GM18868 (cell line): ENCODE measurements around the gene PRDM16.

Source experiments
- ATAC-seq: cut with Tn5 transposase; IDR thresholded peaks from one replicate; pipeline ENCODE4 v1.9.1; 2021; ENCODE audit warnings: mild to moderate bottlenecking, moderate library complexity; ENCODE audit not compliant: unreplicated experiment

Gene PRDM16

DNA sequence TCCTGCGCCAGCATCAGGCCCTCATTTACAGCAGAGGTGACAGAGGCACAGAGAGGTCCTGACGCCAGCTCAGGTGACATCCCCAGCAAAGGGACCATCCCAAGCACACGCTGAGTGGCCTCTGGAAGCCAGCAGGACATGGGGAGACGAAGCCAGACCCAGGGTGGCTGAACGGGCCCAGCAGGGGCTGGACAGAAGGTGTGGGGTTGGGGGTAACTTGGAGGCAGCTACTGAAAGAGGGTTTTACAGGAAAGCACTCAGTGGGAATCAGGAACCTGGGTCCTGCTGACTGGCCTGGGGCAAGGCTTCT is 383.8 kb downstream of the PRDM16 start:
- no peak for ATAC-seq

GRCh38 chr1:3453203-3453761 is 384.3 kb downstream of the PRDM16 start:
- no peak for ATAC-seq

DNA sequence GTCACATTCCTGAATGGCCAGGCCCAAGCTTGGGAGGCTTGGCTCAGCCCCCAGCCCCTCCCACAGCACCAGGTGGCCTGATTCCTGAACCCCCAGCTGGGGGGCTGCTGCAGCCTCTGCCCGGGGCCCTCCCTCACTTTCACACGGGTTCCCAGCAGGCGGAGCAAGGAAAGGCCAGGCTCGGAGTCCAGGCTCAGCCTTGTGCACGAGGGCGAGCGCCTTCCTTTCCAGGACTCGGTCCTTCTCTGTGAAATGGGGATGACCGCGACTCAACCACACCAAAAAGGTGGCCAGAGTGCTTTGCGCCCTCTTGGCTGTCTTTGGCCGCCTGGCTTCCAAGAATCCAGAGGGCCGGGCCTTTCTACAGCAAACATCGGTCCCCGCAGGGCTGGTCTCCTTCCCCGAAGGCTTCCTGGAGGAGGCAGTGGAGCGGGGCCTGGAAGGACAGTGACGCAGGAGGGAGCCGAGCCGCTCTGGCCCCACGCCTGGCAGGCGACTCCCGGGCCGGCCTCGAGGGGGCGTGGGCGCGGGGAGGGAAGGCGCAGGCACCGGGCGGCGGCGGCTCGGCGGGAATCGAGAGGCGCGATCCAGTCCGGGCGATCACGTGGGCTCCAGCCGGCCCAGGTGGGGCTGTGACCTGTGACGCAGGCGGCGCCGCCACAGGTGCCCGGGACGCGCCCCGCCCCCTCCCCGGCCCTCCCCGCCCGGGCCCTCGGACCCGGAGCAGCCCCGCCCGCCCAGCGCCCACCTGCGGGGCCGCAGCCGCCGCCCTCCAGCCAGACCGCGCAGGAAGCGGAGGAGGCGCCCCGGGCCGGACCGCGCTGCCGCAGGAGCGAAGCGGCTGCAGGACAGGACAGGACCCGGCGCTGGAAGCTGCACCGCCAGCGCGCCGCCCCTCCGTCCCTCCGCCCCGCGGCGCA is 385.1 kb downstream of the PRDM16 start, which contains the start of gene ARHGEF16:
Gene ARHGEF16 (plus strand): TSS at position 775 of the 920 bp plus-strand sequence. CDS start 8,420 bp downstream, outside the sequence.
- no peak for ATAC-seq

DNA sequence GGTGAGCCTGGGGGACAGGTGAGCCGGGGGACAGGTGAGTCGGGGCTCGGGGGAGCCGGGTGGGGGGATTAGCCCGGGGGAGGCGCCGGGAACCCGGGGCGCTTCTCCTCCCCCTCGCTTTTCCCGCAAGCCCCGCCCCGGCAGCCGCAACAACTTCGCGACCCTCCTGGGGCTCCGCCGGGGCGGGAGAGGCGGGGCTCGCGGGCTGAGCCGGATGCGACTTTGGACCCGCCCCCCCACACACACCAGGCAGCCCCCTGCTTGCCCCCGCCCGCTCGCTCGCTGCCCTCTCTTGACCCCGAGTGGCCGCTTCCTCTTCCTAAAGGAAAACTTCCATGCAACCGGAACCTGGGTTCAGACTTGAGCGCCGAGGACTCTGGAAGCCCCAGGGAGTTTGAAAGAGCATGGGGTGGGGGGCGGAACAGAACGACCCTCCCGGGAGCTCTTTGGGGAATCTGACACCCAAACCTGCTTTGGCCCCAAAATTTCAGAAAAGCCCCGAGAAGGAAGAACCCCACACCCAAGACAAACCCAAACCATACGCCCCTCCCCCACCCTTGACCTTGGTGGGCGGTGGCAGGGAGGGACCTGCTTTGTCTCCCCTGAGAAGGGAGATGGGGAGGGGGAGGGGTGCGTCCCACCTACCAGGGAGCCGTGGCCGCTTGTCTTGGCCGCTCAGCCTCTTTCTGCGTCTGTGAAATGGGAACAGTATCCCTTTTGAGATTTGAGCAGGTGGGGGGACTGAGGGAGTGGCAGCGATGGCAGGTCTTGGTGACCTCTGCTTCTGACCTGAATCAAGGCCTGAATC is 386.0 kb downstream of the PRDM16 start:
- no peak for ATAC-seq

- ATAC-seq = no peak
These were observed 386.9 kb downstream of the PRDM16 start for GRCh38 chr1:3455670-3456448.

GRCh38 chr1:3456449-3456963 is 387.5 kb downstream of the PRDM16 start:
- no peak for ATAC-seq

GRCh38 chr1:3456964-3457909 is 388.2 kb downstream of the PRDM16 start:
- no peak for ATAC-seq

GRCh38 chr1:3457910-3458883 is 389.2 kb downstream of the PRDM16 start:
- ATAC-seq = no peak

DNA sequence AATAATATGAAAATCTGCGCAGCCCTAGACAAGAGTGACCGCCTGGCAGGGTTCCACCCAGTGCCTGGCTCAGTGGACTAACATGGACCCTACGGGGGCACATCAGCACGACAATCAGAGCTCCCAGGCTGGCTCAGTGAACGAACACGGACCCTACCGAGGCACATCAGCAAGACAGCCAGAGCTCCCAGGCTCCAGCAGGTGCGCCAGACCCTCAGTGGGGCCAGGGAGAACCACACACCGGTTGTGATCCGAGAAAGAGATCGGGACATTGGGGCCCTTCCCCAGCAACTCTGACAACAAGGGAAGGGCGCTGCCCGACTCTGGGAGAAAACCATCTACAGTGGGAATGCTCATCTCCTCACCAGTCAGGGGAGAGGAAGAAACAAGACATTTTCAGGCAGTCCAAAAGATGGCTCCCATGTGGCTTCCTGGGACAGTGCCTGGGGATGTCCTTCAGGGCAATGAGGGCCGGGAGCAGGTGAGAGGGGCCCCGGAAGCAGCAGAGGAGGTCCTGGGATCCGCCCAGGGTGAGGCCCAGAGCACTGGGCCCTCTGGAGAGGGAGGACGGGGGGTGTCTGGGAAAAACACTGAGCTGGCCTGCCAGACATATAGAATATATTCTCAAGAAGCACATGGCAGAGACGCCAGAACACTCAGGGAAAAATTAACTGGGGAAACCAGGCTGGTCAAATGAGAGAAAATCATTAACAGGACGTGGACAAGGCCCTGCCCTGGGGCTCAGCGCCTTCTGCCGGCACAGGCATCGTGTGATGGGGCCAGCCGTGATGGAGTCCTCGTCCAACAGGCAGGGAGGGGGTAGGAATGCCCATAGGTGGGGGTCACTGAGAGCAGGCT is 390.3 kb downstream of the PRDM16 start:
- ATAC-seq = no peak

DNA sequence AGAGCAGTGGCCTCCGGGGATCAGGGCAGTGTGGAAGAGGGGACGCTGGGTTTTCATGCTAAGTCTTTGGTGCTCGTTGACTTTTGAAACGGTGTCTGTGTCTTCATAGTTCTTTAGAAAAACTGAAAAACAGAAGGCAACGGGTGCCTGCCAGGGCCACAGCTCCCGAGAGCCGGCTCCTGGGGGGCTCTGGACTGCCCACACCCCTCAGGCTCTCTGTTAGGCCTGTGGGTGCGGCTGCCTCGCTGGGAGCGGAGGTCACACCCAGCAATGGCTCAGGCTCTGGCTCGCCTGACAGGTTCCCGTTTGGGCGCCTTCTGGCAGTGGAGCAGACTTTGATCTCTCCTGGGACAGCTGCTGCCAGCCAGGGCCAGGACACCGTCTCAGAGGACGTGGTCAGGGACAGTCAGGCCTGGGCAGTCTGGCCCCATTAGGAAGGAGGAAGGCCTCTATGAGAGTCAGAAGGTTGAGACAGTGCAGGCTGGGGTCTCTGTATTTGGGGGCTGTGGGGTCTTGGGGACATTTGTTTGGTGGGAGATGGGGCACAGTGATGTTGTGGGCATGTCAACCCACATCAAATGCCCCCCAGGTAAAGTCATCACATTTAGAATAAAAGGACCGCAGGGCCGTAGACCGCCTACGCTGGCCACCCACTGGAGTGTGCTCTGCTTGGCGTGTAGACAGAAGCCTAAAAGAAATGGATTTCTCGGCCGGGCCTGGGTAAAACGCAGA is 391.1 kb downstream of the PRDM16 start:
- no peak for ATAC-seq

DNA sequence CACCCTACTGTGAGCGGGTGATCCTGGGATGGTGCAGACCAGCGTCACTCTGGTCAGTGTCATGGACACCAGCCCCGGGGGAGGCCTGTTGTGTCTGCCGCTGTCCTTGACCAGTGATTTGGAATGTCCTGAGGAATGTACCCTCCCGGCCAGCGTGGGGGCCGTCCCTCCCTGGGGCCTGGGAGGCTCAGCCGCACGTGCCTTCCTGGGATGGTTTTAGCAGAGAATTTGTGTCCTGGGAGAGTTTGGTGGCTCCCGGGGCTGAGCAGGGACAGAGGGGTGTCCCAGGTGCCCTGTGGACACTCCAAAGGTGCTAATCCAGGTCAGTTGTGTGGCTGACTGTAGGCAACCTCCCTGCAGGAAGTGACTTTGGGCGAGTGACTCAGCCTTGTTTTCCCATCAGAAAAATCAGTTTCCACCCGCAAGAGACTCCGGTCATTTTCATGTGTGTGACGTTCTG is 391.7 kb downstream of the PRDM16 start:
- ATAC-seq = no peak

DNA sequence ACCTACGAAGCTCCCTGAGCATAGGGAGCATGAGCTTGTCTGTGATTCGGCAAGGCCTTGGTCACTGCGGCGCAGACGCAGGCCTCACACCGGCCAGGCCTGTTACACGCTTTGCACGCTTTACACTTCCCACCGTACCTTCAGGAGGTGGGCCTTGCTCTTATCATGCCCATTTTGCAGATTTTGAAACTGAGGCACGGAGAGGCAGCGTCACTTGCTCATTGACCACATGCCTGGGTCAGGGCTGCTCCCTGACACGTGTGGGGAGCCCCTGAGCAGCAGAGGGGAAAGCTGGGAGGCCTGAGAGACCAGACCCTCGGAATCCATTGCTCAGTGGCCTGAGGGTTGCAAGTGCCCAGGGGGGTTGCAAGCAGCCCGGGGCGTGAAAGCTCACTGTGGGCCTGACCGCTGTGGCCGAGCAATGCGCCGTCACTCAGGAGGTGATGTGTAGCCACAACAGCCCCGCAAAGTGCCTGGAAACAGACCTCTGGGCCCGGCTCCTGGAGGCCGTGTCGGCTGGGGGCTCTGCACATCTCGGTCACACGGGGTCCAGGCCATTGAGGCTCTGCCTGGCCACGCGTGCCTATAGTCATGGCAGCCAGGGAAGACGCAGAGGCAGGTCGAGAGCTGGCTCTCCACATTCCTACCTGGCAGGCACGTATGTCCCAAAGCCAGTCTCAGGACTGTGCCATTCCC is 392.4 kb downstream of the PRDM16 start:
- ATAC-seq = no peak

- ATAC-seq = no peak
These were observed 392.9 kb downstream of the PRDM16 start for GRCh38 chr1:3461934-3462275.

- ATAC-seq = no peak
These were observed 393.5 kb downstream of the PRDM16 start for GRCh38 chr1:3462356-3463012.

- no peak for ATAC-seq
These were observed 394.0 kb downstream of the PRDM16 start for GRCh38 chr1:3463013-3463385.

GRCh38 chr1:3463408-3463863 is 394.4 kb downstream of the PRDM16 start:
- ATAC-seq = no peak
